Cardiac septum (tissue), 1 donor: Measurements from ENCODE around the gene SIGLEC11. TPM values are rescaled to one million over a fixed set of nuclear protein-coding genes. Genes with fewer than 3 reads are reported as not detected.
"Not testable (repeated sequence)": the region's sequence is repeated elsewhere in the genome, so short reads cannot be mapped to it uniquely, and the experiment has no call there.

Experiments used
- DNase-seq: peaks from one replicate; pipeline ENCODE4 v3.0.0-alpha.2; 2020; ENCODE audit warnings: low spot score
- intact Hi-C: fragments of 100-400 bp; cut with DNase I; formaldehyde crosslinking; loops from one replicate; pipeline ENCODE4 v1.14.0; 2022
- total RNA-seq: library from RNA; stranded (reverse); fragmentation: NEBNext Ultra II Directional; extraction: Animal tissue kit (Norgen Biotek cat#: 25700); gene quantifications from one replicate; pipeline ENCODE4 v1.2.1, GENCODE V29; 2021
- donor health status: DM: no; HTN: no; CAD: no.

The SIGLEC11 gene
- total RNA-seq, 1 donor from 2014 or later, result 0.27 TPM

GRCh38 chr19:49953416-49953815 lies 7.6 kb downstream of the SIGLEC11 start:
- intact Hi-C loops, result no loop called here
- no peak for DNase-seq

GRCh38 chr19:49952906-49953305 lies 8.1 kb downstream of the SIGLEC11 start:
- no peak for DNase-seq
- intact Hi-C loops, result no loop called here

- intact Hi-C loops, result no loop called here
- DNase-seq, result no peak
These were observed 8.5 kb downstream of the SIGLEC11 start for GRCh38 chr19:49952479-49952836.

- no peak for DNase-seq
- intact Hi-C loops, result no loop called here
These were observed 9.0 kb downstream of the SIGLEC11 start for GRCh38 chr19:49951806-49952478.

GRCh38 chr19:49950956-49951526 lies 9.9 kb downstream of the SIGLEC11 start:
- no peak for DNase-seq
- intact Hi-C loops, result no loop called here

GRCh38 chr19:49950590-49950948 lies 10.4 kb downstream of the SIGLEC11 start:
- DNase-seq, result no peak
- intact Hi-C loops, result no loop called here

- DNase-seq, result no peak
- intact Hi-C loops, result no loop called here
These were observed 11.0 kb downstream of the SIGLEC11 start for GRCh38 chr19:49949742-49950589.

- DNase-seq, result no peak
- intact Hi-C loops, result no loop called here
These were observed 14.6 kb downstream of the SIGLEC11 start for GRCh38 chr19:49946415-49946814.

GRCh38 chr19:49944567-49944966 lies 16.4 kb downstream of the SIGLEC11 start:
- intact Hi-C loops, DNase-seq: not testable (repeated sequence)

GRCh38 chr19:49940482-49940791 lies 20.5 kb downstream of the SIGLEC11 start:
- intact Hi-C loops, result no loop called here
- DNase-seq, result no peak

GRCh38 chr19:49939721-49940481 lies 21.1 kb downstream of the SIGLEC11 start:
- intact Hi-C loops, result loop anchor here (10.0 kb wide), 1 partner anchor 195 kb away; no protein-coding TSS in a partner anchor
- no peak for DNase-seq

GRCh38 chr19:49938662-49939061 lies 22.3 kb downstream of the SIGLEC11 start:
- intact Hi-C loops, result loop anchor here (10.0 kb wide), 1 partner anchor 196 kb away; no protein-coding TSS in a partner anchor
- no peak for DNase-seq

- intact Hi-C loops, result loop anchor here (2.0 to 10.0 kb wide), 2 partner anchors 45 to 197 kb away; no protein-coding TSS in a partner anchor
- peak; percentile 91 for DNase-seq
These were observed 23.1 kb downstream of the SIGLEC11 start for GRCh38 chr19:49937750-49938381.

- DNase-seq, result no peak
- intact Hi-C loops, result loop anchor here (2.0 to 10.0 kb wide), 2 partner anchors 46 to 198 kb away; no protein-coding TSS in a partner anchor
These were observed 24.4 kb downstream of the SIGLEC11 start for GRCh38 chr19:49936549-49936948.

GRCh38 chr19:49933643-49934042 lies 27.3 kb downstream of the SIGLEC11 start:
- intact Hi-C loops, result loop anchor here (10.0 kb wide), 1 partner anchor 201 kb away; no protein-coding TSS in a partner anchor

GRCh38 chr19:49932731-49933131 lies 28.2 kb downstream of the SIGLEC11 start:
- intact Hi-C loops, result loop anchor here (10.0 kb wide), 1 partner anchor 202 kb away; no protein-coding TSS in a partner anchor
- DNase-seq, result no peak

More at GRCh38 chr19:49933643-49934042, 27.3 kb downstream of the SIGLEC11 start:
- no peak for DNase-seq

- intact Hi-C loops, result loop anchor here (10.0 kb wide), 1 partner anchor 203 kb away; no protein-coding TSS in a partner anchor
- no peak for DNase-seq
These were observed 28.9 kb downstream of the SIGLEC11 start for GRCh38 chr19:49932041-49932451.

GRCh38 chr19:49931293-49932040 lies 29.5 kb downstream of the SIGLEC11 start:
- DNase-seq, result no peak
- intact Hi-C loops, result loop anchor here (10.0 kb wide), 1 partner anchor 203 kb away; no protein-coding TSS in a partner anchor
